H9 (cell line): ENCODE measurements around the gene WDR37. TPM values are rescaled to one million over a fixed set of nuclear protein-coding genes. Genes with fewer than 3 reads are reported as not detected.

Experiments
- DNase-seq: peaks from one replicate; pipeline ENCODE4 v3.0.0-alpha.2; 2017
- H2AFZ ChIP-seq: one replicate; pipeline ENCODE4 v1.6.1; 2013; ENCODE audit warnings: mild to moderate bottlenecking, low read length, control low read depth, moderate library complexity
- H2AK5ac ChIP-seq: 2 replicates; pipeline ENCODE4 v1.6.1; 2013; ENCODE audit warnings: low read length, control low read depth, mixed read lengths; ENCODE audit not compliant: insufficient read length
- H2BK120ac ChIP-seq: one replicate; pipeline ENCODE4 v1.6.1; 2013; ENCODE audit warnings: low read depth, mild to moderate bottlenecking, low read length, control low read depth, inconsistent platforms; ENCODE audit not compliant: poor library complexity, severe bottlenecking
- H2BK12ac ChIP-seq: 2 replicates; pipeline ENCODE4 v1.6.1; 2013; ENCODE audit warnings: low read length, control low read depth, mixed read lengths, low read depth; ENCODE audit not compliant: insufficient read length
- H2BK15ac ChIP-seq: 2 replicates; pipeline ENCODE4 v1.6.1; 2013; ENCODE audit warnings: low read depth, low read length, control low read depth
- H2BK20ac ChIP-seq: one replicate; pipeline ENCODE4 v1.6.1; 2013; ENCODE audit warnings: low read depth, mild to moderate bottlenecking, low read length, control low read depth, inconsistent platforms; ENCODE audit not compliant: poor library complexity, severe bottlenecking
- H2BK5ac ChIP-seq: 2 replicates; pipeline ENCODE4 v1.6.1; 2013; ENCODE audit warnings: low read length, control low read depth, mixed read lengths; ENCODE audit not compliant: insufficient read length
- H3K14ac ChIP-seq: 2 replicates; pipeline ENCODE4 v1.6.1; 2013; ENCODE audit warnings: low read length, control low read depth; ENCODE audit not compliant: insufficient read depth
- H3K18ac ChIP-seq: 2 replicates; pipeline ENCODE4 v1.6.1; 2013; ENCODE audit warnings: low read depth, mild to moderate bottlenecking, mixed read lengths, low read length, control low read depth; ENCODE audit not compliant: insufficient read length
- H3K23ac ChIP-seq: 2 replicates; pipeline ENCODE4 v1.6.1; 2013; ENCODE audit warnings: low read length, control low read depth, mixed read lengths, low read depth; ENCODE audit not compliant: insufficient read length
- H3K23me2 ChIP-seq: 2 replicates; pipeline ENCODE4 v1.6.1; 2013; ENCODE audit warnings: low read depth, mild to moderate bottlenecking, mixed read lengths, low read length, control low read depth; ENCODE audit not compliant: insufficient read length, poor library complexity, severe bottlenecking
- H3K27ac ChIP-seq: 2 replicates; pipeline ENCODE4 v1.5.1; 2013; ENCODE audit warnings: low read length, control low read depth, mixed read lengths, low read depth; ENCODE audit not compliant: insufficient read length
- H3K27me3 ChIP-seq: 2 replicates; pipeline ENCODE4 v1.6.1; 2013; ENCODE audit warnings: low read length, control low read depth, inconsistent platforms; ENCODE audit not compliant: insufficient read depth
- H3K4ac ChIP-seq: 2 replicates; pipeline ENCODE4 v1.6.1; 2013; ENCODE audit warnings: low read depth, mild to moderate bottlenecking, control low read depth, inconsistent platforms, low read length, moderate library complexity
- H3K4me1 ChIP-seq: 2 replicates; pipeline ENCODE4 v1.6.1; 2013; ENCODE audit warnings: low read length, control low read depth, inconsistent platforms; ENCODE audit not compliant: insufficient read depth
- H3K4me2 ChIP-seq: 2 replicates; pipeline ENCODE4 v1.6.1; 2013; ENCODE audit warnings: low read length, control low read depth, mixed read lengths; ENCODE audit not compliant: insufficient read length, insufficient read depth
- H3K56ac ChIP-seq: 2 replicates; pipeline ENCODE4 v1.6.1; 2013; ENCODE audit warnings: low read depth, mild to moderate bottlenecking, mixed read lengths, low read length, control low read depth; ENCODE audit not compliant: insufficient read length
- H3K79me1 ChIP-seq: 2 replicates; pipeline ENCODE4 v1.6.1; 2013; ENCODE audit warnings: low read depth, mild to moderate bottlenecking, moderate library complexity, low read length, control low read depth, inconsistent platforms; ENCODE audit not compliant: insufficient read depth, poor library complexity, severe bottlenecking
- H3K79me2 ChIP-seq: 2 replicates; pipeline ENCODE4 v1.6.1; 2013; ENCODE audit warnings: low read length, control low read depth, inconsistent platforms; ENCODE audit not compliant: insufficient read depth
- H3K9ac ChIP-seq: 2 replicates; pipeline ENCODE4 v1.6.1; 2013; ENCODE audit warnings: low read length, control low read depth, mixed read lengths; ENCODE audit not compliant: insufficient read length; ENCODE audit errors: extremely low read depth
- H3K9me3 ChIP-seq: one replicate; pipeline ENCODE4 v1.6.1; 2013; ENCODE audit warnings: low read depth, low read length, inconsistent platforms; ENCODE audit not compliant: control insufficient read depth
- H3T11ph ChIP-seq: one replicate; pipeline ENCODE4 v1.6.1; 2013; ENCODE audit warnings: mild to moderate bottlenecking, low read length, control low read depth, inconsistent platforms
- H4K20me1 ChIP-seq: one replicate; pipeline ENCODE4 v1.6.1; 2013; ENCODE audit not compliant: control insufficient read depth, insufficient read length, insufficient read depth
- H4K5ac ChIP-seq: 2 replicates; pipeline ENCODE4 v1.6.1; 2013; ENCODE audit warnings: low read depth, mild to moderate bottlenecking, mixed read lengths, low read length, control low read depth; ENCODE audit not compliant: insufficient read length
- H4K8ac ChIP-seq: replicated peaks from 2 replicates; pipeline ENCODE4 v1.6.1; 2013; ENCODE audit warnings: low read length, control low read depth, mixed read lengths, low read depth; ENCODE audit not compliant: insufficient read length
- H4K91ac ChIP-seq: 2 replicates; pipeline ENCODE4 v1.6.1; 2013; ENCODE audit warnings: low read depth, mild to moderate bottlenecking, moderate library complexity, mixed read lengths, low read length, control low read depth; ENCODE audit not compliant: insufficient read length
- H3K27ac Mint-ChIP-seq, 3 experiments: 2 replicates in 2 of 3; 3 replicates in 1 of 3; pipeline ENCODE4 v1.8.0; 2020 to 2021; ENCODE audit warnings: mixed read lengths in 3 of 3, mild to moderate bottlenecking in 1 of 3, moderate library complexity in 1 of 3
- H3K27me3 Mint-ChIP-seq: 2 replicates; pipeline ENCODE4 v1.8.0; 2021; ENCODE audit warnings: low read depth, mild to moderate bottlenecking, moderate library complexity, mixed read lengths
- H3K36me3 Mint-ChIP-seq, 3 experiments: 2 replicates in 2 of 3; 3 replicates in 1 of 3; pipeline ENCODE4 v1.8.0; 2020 to 2021; ENCODE audit warnings: low read depth in 3 of 3, mixed read lengths in 3 of 3; ENCODE audit not compliant: insufficient read depth in 1 of 3
- H3K4me1 Mint-ChIP-seq, 2 experiments: 2 replicates each; pipeline ENCODE4 v1.8.0; 2020; ENCODE audit warnings: mixed read lengths in 2 of 2
- H3K4me3 Mint-ChIP-seq, 2 experiments: 2 replicates in 1 of 2; 3 replicates in 1 of 2; pipeline ENCODE4 v1.8.0; 2020 to 2021; ENCODE audit warnings: mild to moderate bottlenecking in 2 of 2, mixed read lengths in 2 of 2, moderate library complexity in 1 of 2
- H3K9me3 Mint-ChIP-seq, 2 experiments: 2 replicates in 1 of 2; 3 replicates in 1 of 2; pipeline ENCODE4 v1.8.0; 2020; ENCODE audit warnings: mild to moderate bottlenecking in 2 of 2, mixed read lengths in 2 of 2, moderate library complexity in 1 of 2
- WGBS: extraction: QIAGEN DNeasy Blood & Tissue Kit; methylation state at CpG from one replicate; pipeline ENCODE4 v1.1.7; 2013; ENCODE audit warnings: missing lambda C conversion rate, low lambda C conversion rate, mixed read lengths; ENCODE audit not compliant: insufficient read length; ENCODE audit errors: extremely low coverage; 5-methylcytosine and 5-hydroxymethylcytosine counted together
- total RNA-seq: library from RNA; stranded (reverse); gene quantifications from 2 replicates; pipeline ENCODE4 v1.2.1, GENCODE V29; 2021
- TF ChIP-seq, protein P1 (sequence below): fragments of 200-600 bp; sonication (generic); conservative IDR thresholded peaks from 3 replicates; pipeline ENCODE4 v1.8.0; 2021; ENCODE audit warnings: antibody characterized with exemption, mild to moderate bottlenecking

The WDR37 gene
- total RNA-seq, 1 experiment from 2014 or later = 13.1 TPM

DNA sequence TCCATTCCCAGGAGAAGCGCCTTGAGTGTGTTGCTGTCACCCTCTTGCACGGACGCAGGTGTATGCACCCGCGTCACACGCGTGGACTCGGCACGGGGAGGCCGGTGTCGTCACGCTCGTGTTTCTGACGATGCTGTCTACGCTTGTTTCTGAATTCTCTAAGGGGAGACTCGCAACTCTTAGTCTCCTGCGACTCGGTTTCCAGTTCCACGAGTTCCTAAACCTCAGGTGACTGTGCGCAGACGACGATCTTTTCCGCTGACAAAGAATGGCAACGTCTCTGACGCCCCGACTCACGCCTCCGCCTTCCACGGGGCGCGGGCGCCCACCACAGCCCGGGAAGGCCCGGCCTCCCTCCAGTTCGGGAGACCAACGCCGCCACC, 7.8 kb upstream of the WDR37 start:
- peak overlapping the region; percentile 46 for H3K4me2 ChIP-seq
- H2AFZ ChIP-seq = no peak overlapping the region
- no peak overlapping the region for H2BK15ac ChIP-seq
- H3K79me2 ChIP-seq = peaks cover 33% of the 10 kb centered on the region
- no peaks in the 10 kb centered on the region for H3K27me3 Mint-ChIP-seq
- no peak overlapping the region for H3K27ac ChIP-seq
- H3K23me2 ChIP-seq = peaks cover 5% of the 10 kb centered on the region
- H2BK20ac ChIP-seq = no peak overlapping the region
- peak overlapping the region; percentile 4 for H4K5ac ChIP-seq
- no peaks in the 10 kb centered on the region for H4K20me1 ChIP-seq
- H3K4me3 Mint-ChIP-seq = peak overlapping the region; percentile 93 to 96
- H2BK5ac ChIP-seq = peak overlapping the region; percentile 2
- no peak overlapping the region for H3K4ac ChIP-seq
- no peak overlapping the region for H3T11ph ChIP-seq
- DNase-seq = no peak
- no CpG with 5 or more reads among the region's 37 CpGs for WGBS
- H3K23ac ChIP-seq = no peak overlapping the region
- H3K4me1 ChIP-seq = peaks cover 3% of the 10 kb centered on the region; the same call in 1 of the 2 replicates
- H3K27me3 ChIP-seq = no peaks in the 10 kb centered on the region
- no peak overlapping the region for H2BK12ac ChIP-seq
- peak overlapping the region; percentile 73 for H3K9ac ChIP-seq
- peaks cover 34 to 37% of the 10 kb centered on the region in 2 experiments for H3K4me1 Mint-ChIP-seq
- no peak overlapping the region for H4K91ac ChIP-seq
- H3K79me1 ChIP-seq = no peaks in the 10 kb centered on the region
- TF ChIP-seq, protein P1, sequence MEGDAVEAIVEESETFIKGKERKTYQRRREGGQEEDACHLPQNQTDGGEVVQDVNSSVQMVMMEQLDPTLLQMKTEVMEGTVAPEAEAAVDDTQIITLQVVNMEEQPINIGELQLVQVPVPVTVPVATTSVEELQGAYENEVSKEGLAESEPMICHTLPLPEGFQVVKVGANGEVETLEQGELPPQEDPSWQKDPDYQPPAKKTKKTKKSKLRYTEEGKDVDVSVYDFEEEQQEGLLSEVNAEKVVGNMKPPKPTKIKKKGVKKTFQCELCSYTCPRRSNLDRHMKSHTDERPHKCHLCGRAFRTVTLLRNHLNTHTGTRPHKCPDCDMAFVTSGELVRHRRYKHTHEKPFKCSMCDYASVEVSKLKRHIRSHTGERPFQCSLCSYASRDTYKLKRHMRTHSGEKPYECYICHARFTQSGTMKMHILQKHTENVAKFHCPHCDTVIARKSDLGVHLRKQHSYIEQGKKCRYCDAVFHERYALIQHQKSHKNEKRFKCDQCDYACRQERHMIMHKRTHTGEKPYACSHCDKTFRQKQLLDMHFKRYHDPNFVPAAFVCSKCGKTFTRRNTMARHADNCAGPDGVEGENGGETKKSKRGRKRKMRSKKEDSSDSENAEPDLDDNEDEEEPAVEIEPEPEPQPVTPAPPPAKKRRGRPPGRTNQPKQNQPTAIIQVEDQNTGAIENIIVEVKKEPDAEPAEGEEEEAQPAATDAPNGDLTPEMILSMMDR = no peak
- no peak overlapping the region for H3K14ac ChIP-seq
- peak overlapping the region; percentile 94 to 100 (median 98); a peak in 6 of 7 replicates for H3K27ac Mint-ChIP-seq
- H2BK120ac ChIP-seq = no peak overlapping the region
- peaks cover 20 to 52% (median 48%) of the 10 kb centered on the region in 3 experiments for H3K36me3 Mint-ChIP-seq
- no peak overlapping the region for H3K18ac ChIP-seq
- H3K9me3 Mint-ChIP-seq = no peaks in the 10 kb centered on the region; a peak in 2 of 5 replicates
- H2AK5ac ChIP-seq = no peak overlapping the region
- no peak overlapping the region for H4K8ac ChIP-seq
- no peak overlapping the region for H3K56ac ChIP-seq
- no peaks in the 10 kb centered on the region for H3K9me3 ChIP-seq
